Caco-2 (cell line): ENCODE data around the gene HPX. TPM values are rescaled to one million over a fixed set of nuclear protein-coding genes. Genes with fewer than 3 reads are reported as not detected.

Experiments
- BruUV-seq: library from RNA; stranded (reverse); fragments of 400-500 nt; replicated peaks from 2 replicates; lab custom pipeline; 2021; lab: Mats Ljungman, UMichigan
- CTCF ChIA-PET: fragments of 300-600 bp; sonication (Branson Sonifier 250); formaldehyde crosslinking; loops from one replicate; lab custom pipeline; 2022; ENCODE audit warnings: antibody characterized with exemption; lab: Charles Lee
- POLR2A ChIA-PET: fragments of 300-600 bp; sonication (Branson Sonifier 250); formaldehyde crosslinking; loops from one replicate; lab custom pipeline; 2022; ENCODE audit warnings: antibody characterized with exemption; lab: Charles Lee
- DNase-seq, 2 experiments: peaks; one replicate each; pipeline versions ENCODE4 v3.0.0 to v3.0.0-alpha.2; 2020 to 2022
- H3K27me3 ChIP-seq: replicated peaks from 2 replicates; pipeline ENCODE4 v1.6.0; 2011; ENCODE audit warnings: low read length; ENCODE audit not compliant: control insufficient read depth, insufficient read depth
- H3K36me3 ChIP-seq: 2 replicates; pipeline ENCODE4 v1.5.1; 2011; ENCODE audit warnings: low read length; ENCODE audit not compliant: control insufficient read depth, insufficient read depth
- H3K4me1 ChIP-seq: fragments of 250-450 bp; sonication (Bioruptor Pico); 2 replicates; pipeline ENCODE4 v1.5.1; 2020; ENCODE audit warnings: mild to moderate bottlenecking
- H3K4me3 ChIP-seq: 2 replicates; pipeline ENCODE4 v1.5.1; 2011; ENCODE audit warnings: low read depth, mild to moderate bottlenecking, control low read depth, low read length
- H3K9me3 ChIP-seq: fragments of 250-450 bp; sonication (Bioruptor Pico); 2 replicates; pipeline ENCODE4 v1.5.1; 2020; ENCODE audit warnings: mild to moderate bottlenecking, moderate library complexity
- H3K27ac Mint-ChIP-seq: one replicate; pipeline ENCODE4 v1.8.0; 2022; ENCODE audit warnings: mixed read lengths; ENCODE audit not compliant: unreplicated experiment
- H3K27me3 Mint-ChIP-seq: one replicate; pipeline ENCODE4 v1.8.0; 2022; ENCODE audit warnings: mixed read lengths; ENCODE audit not compliant: insufficient read depth, unreplicated experiment
- H3K36me3 Mint-ChIP-seq: one replicate; pipeline ENCODE4 v1.8.0; 2022; ENCODE audit warnings: mild to moderate bottlenecking, mixed read lengths; ENCODE audit not compliant: insufficient read depth, unreplicated experiment
- H3K4me1 Mint-ChIP-seq: one replicate; pipeline ENCODE4 v1.8.0; 2022; ENCODE audit warnings: low read depth, mixed read lengths; ENCODE audit not compliant: unreplicated experiment
- H3K4me3 Mint-ChIP-seq: one replicate; pipeline ENCODE4 v1.8.0; 2022; ENCODE audit warnings: mild to moderate bottlenecking, moderate library complexity, mixed read lengths; ENCODE audit not compliant: unreplicated experiment
- H3K9me3 Mint-ChIP-seq: one replicate; pipeline ENCODE4 v1.8.0; 2022; ENCODE audit warnings: mixed read lengths; ENCODE audit not compliant: unreplicated experiment
- intact Hi-C: fragments of 100-400 bp; cut with micrococcal nuclease; formaldehyde crosslinking; loops from one replicate; pipeline ENCODE4 v1.10.0; 2022; ENCODE audit not compliant: unreplicated experiment
- total RNA-seq: library from RNA; stranded (reverse); gene quantifications from 2 replicates; pipeline ENCODE4 v1.2.3, GENCODE V29; 2022
- TF ChIP-seq, protein P1 (sequence below), 2 experiments: fragments of 200-600 bp in 1 of 2; IDR thresholded peaks; 1 replicate in 1 of 2; 2 replicates in 1 of 2; pipeline versions ENCODE4 v1.5.1 to v1.8.0; 2011 to 2022; ENCODE audit warnings: antibody characterized with exemption in 1 of 2, control low read depth in 1 of 2, inconsistent platforms in 1 of 2, low read depth in 1 of 2, low read length in 1 of 2, mild to moderate bottlenecking in 1 of 2, moderate library complexity in 1 of 2; ENCODE audit not compliant: insufficient read depth in 1 of 2, severe bottlenecking in 1 of 2, unreplicated experiment in 1 of 2

Gene HPX
- total RNA-seq, 1 experiment from 2014 or later = 10.7 TPM

DNA sequence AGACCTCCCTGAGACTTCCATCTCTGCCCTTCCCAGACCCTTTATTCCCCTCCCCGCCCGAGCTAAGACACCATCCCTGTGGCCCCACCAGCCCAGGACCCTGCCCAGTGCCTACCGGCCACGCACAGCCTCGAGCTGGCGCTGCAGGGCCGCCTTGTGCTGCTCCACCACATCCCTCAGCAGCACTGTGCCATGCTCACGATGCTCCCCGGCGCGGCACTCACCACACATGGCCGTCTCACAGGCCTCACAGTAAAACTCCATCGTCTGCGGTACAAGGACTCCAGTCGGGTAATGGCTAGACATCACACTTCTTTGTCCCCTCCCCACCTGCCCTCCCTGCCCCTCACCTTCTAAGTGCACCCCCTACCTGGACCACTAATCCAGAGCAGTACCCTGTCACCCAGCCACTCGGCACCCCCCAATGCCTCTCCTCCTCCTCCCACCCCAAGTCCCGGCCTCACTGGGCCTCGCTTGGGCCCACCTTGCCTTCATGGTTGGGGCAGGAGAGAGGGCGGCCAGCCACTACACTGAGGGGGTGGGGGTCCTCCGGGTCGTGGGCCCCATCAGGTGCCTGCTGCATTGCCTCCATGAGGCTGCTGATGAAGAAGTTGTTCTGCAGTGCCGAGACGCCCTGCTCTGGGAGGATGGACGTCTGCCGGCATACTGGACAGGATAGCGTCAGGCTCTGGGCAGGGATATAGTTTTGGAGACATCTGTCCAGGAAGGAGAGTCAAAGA lies 17.0 kb upstream of the HPX start:
- POLR2A ChIA-PET = interaction anchor here (1.5 kb wide), 1 partner anchor 17 kb away, joined by 3 read pairs; no protein-coding TSS in a partner anchor
- H3K27me3 Mint-ChIP-seq = no peaks in the 10 kb centered on the region
- peaks cover 11% of the 10 kb centered on the region for H3K4me1 Mint-ChIP-seq
- TSS peak; percentile 45 for BruUV-seq
- Histone ChIP-seq H3K4me1 (peaks cover 33% of the 10 kb centered on the region), H3K27me3 (no peaks in the 10 kb centered on the region), H3K9me3 (no peaks in the 10 kb centered on the region), H3K4me3 (no peak overlapping the region), H3K36me3 (peaks cover 9% of the 10 kb centered on the region)
- peak overlapping the region; percentile 48 for H3K4me3 Mint-ChIP-seq
- peaks cover 13% of the 10 kb centered on the region for H3K36me3 Mint-ChIP-seq
- H3K9me3 Mint-ChIP-seq = no peaks in the 10 kb centered on the region
- DNase-seq = no peak
- intact Hi-C loops = loop anchor here (1.0 kb wide), 5 partner anchors 12 to 32 kb away; partner anchors contain the start of genes ARFIP2 and TIMM10B
- CTCF ChIA-PET = interaction anchor here (1.1 kb wide), 1 partner anchor 17 kb away, joined by 3 read pairs; no protein-coding TSS in a partner anchor
- TF ChIP-seq, protein P1, sequence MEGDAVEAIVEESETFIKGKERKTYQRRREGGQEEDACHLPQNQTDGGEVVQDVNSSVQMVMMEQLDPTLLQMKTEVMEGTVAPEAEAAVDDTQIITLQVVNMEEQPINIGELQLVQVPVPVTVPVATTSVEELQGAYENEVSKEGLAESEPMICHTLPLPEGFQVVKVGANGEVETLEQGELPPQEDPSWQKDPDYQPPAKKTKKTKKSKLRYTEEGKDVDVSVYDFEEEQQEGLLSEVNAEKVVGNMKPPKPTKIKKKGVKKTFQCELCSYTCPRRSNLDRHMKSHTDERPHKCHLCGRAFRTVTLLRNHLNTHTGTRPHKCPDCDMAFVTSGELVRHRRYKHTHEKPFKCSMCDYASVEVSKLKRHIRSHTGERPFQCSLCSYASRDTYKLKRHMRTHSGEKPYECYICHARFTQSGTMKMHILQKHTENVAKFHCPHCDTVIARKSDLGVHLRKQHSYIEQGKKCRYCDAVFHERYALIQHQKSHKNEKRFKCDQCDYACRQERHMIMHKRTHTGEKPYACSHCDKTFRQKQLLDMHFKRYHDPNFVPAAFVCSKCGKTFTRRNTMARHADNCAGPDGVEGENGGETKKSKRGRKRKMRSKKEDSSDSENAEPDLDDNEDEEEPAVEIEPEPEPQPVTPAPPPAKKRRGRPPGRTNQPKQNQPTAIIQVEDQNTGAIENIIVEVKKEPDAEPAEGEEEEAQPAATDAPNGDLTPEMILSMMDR (IDR thresholded peaks at IDR 0.05; ENCODE audit: insufficient read depth in 1 of 2, low read depth in 1 of 2, low read length in 1 of 2, severe bottlenecking in 1 of 2, unreplicated experiment in 1 of 2) = no peak
- no peak overlapping the region for H3K27ac Mint-ChIP-seq

DNA sequence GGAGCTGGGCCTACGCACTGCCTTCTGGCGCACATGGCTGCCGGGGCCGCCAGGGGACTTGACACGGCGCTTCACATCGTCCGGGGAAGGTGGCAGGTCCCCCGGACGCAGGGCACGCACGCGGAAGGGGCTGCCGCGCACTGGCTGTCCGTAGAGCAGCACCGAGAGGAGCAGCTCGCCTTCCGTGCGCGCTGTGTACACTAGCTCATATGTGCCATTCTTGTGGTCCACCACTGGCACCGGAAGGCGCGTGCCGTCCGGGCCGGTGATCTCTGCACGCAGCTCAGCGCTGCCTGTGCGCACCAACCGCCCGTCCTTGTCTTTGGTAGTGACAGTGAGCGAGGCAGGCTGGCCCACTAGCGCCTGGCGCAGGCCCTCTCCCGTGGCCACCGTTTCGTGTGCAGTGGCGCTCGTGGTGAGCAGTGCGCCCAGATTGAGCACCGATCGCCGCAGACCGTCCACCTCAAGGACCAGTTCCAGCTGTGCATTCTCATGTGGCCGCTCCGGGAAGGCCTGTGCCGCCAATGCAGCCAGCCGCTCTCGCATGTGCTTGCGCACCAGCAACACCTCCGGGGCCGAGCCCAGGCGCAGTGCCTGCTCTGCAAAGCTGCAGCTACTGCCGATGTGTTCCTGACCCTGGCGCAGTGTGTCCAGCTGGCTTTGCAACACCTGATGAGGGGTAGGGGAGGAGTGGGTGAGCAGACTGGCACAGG lies 15.7 kb upstream of the HPX start:
- intact Hi-C loops = no loop called here
- peaks cover 10% of the 10 kb centered on the region for H3K36me3 Mint-ChIP-seq
- Histone ChIP-seq H3K4me3 (no peak overlapping the region), H3K9me3 (no peaks in the 10 kb centered on the region), H3K4me1 (peaks cover 33% of the 10 kb centered on the region), H3K27me3 (no peaks in the 10 kb centered on the region), H3K36me3 (peaks cover 9% of the 10 kb centered on the region)
- ChIA-PET POLR2A (no interaction called here), CTCF (no interaction called here)
- DNase-seq = no peak
- peaks cover 5% of the 10 kb centered on the region for H3K4me1 Mint-ChIP-seq
- no peak overlapping the region for H3K4me3 Mint-ChIP-seq
- H3K27me3 Mint-ChIP-seq = no peaks in the 10 kb centered on the region
- TF ChIP-seq, protein P1 (IDR thresholded peaks at IDR 0.05; ENCODE audit: insufficient read depth in 1 of 2, low read depth in 1 of 2, low read length in 1 of 2, severe bottlenecking in 1 of 2, unreplicated experiment in 1 of 2) = no peak
- H3K9me3 Mint-ChIP-seq = no peaks in the 10 kb centered on the region
- H3K27ac Mint-ChIP-seq = no peak overlapping the region
- BruUV-seq = no TSS peak

DNA sequence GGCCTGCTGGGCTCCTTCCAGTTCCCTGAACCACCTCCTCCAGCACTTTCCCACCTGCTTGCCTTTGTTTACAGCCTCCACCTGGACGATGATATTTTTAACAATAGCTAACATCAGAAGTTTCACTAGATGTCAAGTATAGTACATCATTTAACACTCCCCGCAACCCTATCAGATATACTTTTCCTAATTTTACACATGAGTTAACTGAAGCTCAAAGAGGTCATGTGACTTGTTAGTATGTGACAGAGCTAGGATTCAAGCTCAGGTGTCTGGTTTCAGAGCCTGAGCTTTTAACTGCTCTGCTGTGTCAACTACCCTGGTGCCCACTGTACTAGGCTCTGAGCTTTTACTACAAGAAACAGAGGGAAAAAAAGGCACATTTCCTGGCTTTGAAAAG lies 14.3 kb upstream of the HPX start:
- H3K4me1 ChIP-seq = peaks cover 28% of the 10 kb centered on the region
- TF ChIP-seq, protein P1 (IDR thresholded peaks at IDR 0.05; ENCODE audit: insufficient read depth in 1 of 2, low read depth in 1 of 2, low read length in 1 of 2, severe bottlenecking in 1 of 2, unreplicated experiment in 1 of 2) = no peak
- POLR2A ChIA-PET = no interaction called here
- H3K27me3 ChIP-seq = no peaks in the 10 kb centered on the region
- H3K4me3 Mint-ChIP-seq = no peak overlapping the region
- H3K27ac Mint-ChIP-seq = no peak overlapping the region
- H3K27me3 Mint-ChIP-seq = no peaks in the 10 kb centered on the region
- peaks cover 5% of the 10 kb centered on the region for H3K36me3 Mint-ChIP-seq
- intact Hi-C loops = no loop called here
- DNase-seq = no peak
- no peaks in the 10 kb centered on the region for H3K9me3 ChIP-seq
- H3K36me3 ChIP-seq = peaks cover 7% of the 10 kb centered on the region
- H3K4me3 ChIP-seq = no peak overlapping the region
- no peaks in the 10 kb centered on the region for H3K9me3 Mint-ChIP-seq
- no TSS peak for BruUV-seq
- CTCF ChIA-PET = no interaction called here
- H3K4me1 Mint-ChIP-seq = no peaks in the 10 kb centered on the region
